ENCODE results near the gene SLC4A7. TPM values are rescaled to one million over a fixed set of nuclear protein-coding genes. Genes with fewer than 3 reads are reported as not detected.

Gene SLC4A7
- total RNA-seq, 2 experiments from 2014 or later: 25.9 to 31.9 TPM

- no peaks in the 10 kb centered on the region for H3K9me2 ChIP-seq (ENCODE audit: insufficient read depth, low read length)
- H3K27ac ChIP-seq (ENCODE audit: low read depth, low read length, poor library complexity, severe bottlenecking): no peak overlapping the region
- no peaks in the 10 kb centered on the region for H3K9me3 ChIP-seq (ENCODE audit: low read length)
- no peaks in the 10 kb centered on the region for H3K4me1 ChIP-seq (ENCODE audit: insufficient read depth, low read length, poor library complexity, severe bottlenecking)
- H3K79me2 ChIP-seq (ENCODE audit: insufficient read depth, low read depth, low read length): no peaks in the 10 kb centered on the region
- POLR2A ChIA-PET: no interaction called here
- intact Hi-C loops (cut with micrococcal nuclease; ENCODE audit: unreplicated experiment): no loop called here
- no peak overlapping the region for H3K4me3 ChIP-seq (ENCODE audit: low read depth, low read length, poor library complexity, severe bottlenecking)
- DNase-seq (ENCODE audit: low spot score): no peak
- H2AFZ ChIP-seq (ENCODE audit: low read length): no peak overlapping the region
- no peaks in the 10 kb centered on the region for H3K36me3 ChIP-seq (ENCODE audit: insufficient read depth, low read length)
- TF ChIP-seq CTCF (conservative IDR thresholded peaks at IDR 0.05; ENCODE audit: low read length) (no peak), EZH2phosphoT487 (IDR thresholded peaks at IDR 0.05; ENCODE audit: borderline replicate concordance, low read depth, low read length) (no peak)
- no peak overlapping the region for H3K4me2 ChIP-seq (ENCODE audit: low read length)
- no TSS peak for BruUV-seq (replicated peaks)
- CTCF ChIA-PET (ENCODE audit: unreplicated experiment): no interaction called here
- no peaks in the 10 kb centered on the region for H4K20me1 ChIP-seq (ENCODE audit: insufficient read depth, low read length)
These were observed 23.5 kb upstream of the SLC4A7 start for GRCh38 chr3:27507515-27508266.

- BruUV-seq (replicated peaks): no TSS peak
- H3K27ac ChIP-seq (ENCODE audit: low read depth, low read length, poor library complexity, severe bottlenecking): no peak overlapping the region
- no peak overlapping the region for H3K4me2 ChIP-seq (ENCODE audit: low read length)
- H3K4me1 ChIP-seq (ENCODE audit: insufficient read depth, low read length, poor library complexity, severe bottlenecking): no peaks in the 10 kb centered on the region
- no peak overlapping the region for H2AFZ ChIP-seq (ENCODE audit: low read length)
- H3K9me3 ChIP-seq (ENCODE audit: low read length): no peaks in the 10 kb centered on the region
- TF ChIP-seq EZH2phosphoT487 (IDR thresholded peaks at IDR 0.05; ENCODE audit: borderline replicate concordance, low read depth, low read length) (no peak), CTCF (conservative IDR thresholded peaks at IDR 0.05; ENCODE audit: low read length) (no peak)
- no peaks in the 10 kb centered on the region for H3K79me2 ChIP-seq (ENCODE audit: insufficient read depth, low read depth, low read length)
- no peaks in the 10 kb centered on the region for H4K20me1 ChIP-seq (ENCODE audit: insufficient read depth, low read length)
- no peaks in the 10 kb centered on the region for H3K9me2 ChIP-seq (ENCODE audit: insufficient read depth, low read length)
- DNase-seq (ENCODE audit: low spot score): no peak
- intact Hi-C loops (cut with micrococcal nuclease; ENCODE audit: unreplicated experiment): no loop called here
- CTCF ChIA-PET (ENCODE audit: unreplicated experiment): no interaction called here
- H3K36me3 ChIP-seq (ENCODE audit: insufficient read depth, low read length): no peaks in the 10 kb centered on the region
- POLR2A ChIA-PET: no interaction called here
- no peak overlapping the region for H3K4me3 ChIP-seq (ENCODE audit: low read depth, low read length, poor library complexity, severe bottlenecking)
These were observed 22.9 kb upstream of the SLC4A7 start for GRCh38 chr3:27507111-27507510.

GRCh38 chr3:27504749-27505148 lies 20.6 kb upstream of the SLC4A7 start:
- Histone ChIP-seq H3K9me2 (ENCODE audit: insufficient read depth, low read length) (no peaks in the 10 kb centered on the region), H3K79me2 (ENCODE audit: insufficient read depth, low read depth, low read length) (no peaks in the 10 kb centered on the region), H3K27ac (ENCODE audit: low read depth, low read length, poor library complexity, severe bottlenecking) (no peak overlapping the region), H2AFZ (ENCODE audit: low read length) (no peak overlapping the region), H3K36me3 (ENCODE audit: insufficient read depth, low read length) (no peaks in the 10 kb centered on the region), H3K9me3 (ENCODE audit: low read length) (no peaks in the 10 kb centered on the region), H4K20me1 (ENCODE audit: insufficient read depth, low read length) (no peaks in the 10 kb centered on the region), H3K4me3 (ENCODE audit: low read depth, low read length, poor library complexity, severe bottlenecking) (no peak overlapping the region), H3K4me1 (ENCODE audit: insufficient read depth, low read length, poor library complexity, severe bottlenecking) (no peaks in the 10 kb centered on the region), H3K4me2 (ENCODE audit: low read length) (no peak overlapping the region)
- CTCF ChIA-PET (ENCODE audit: unreplicated experiment): no interaction called here
- DNase-seq (ENCODE audit: low spot score): no peak
- intact Hi-C loops (cut with micrococcal nuclease; ENCODE audit: unreplicated experiment): no loop called here
- no TSS peak for BruUV-seq (replicated peaks)
- POLR2A ChIA-PET: interaction anchor here (0.6 kb wide), 1 partner anchor 80 kb away, joined by 6 read pairs; no protein-coding TSS in a partner anchor
- no peak for TF ChIP-seq EZH2phosphoT487 (IDR thresholded peaks at IDR 0.05; ENCODE audit: borderline replicate concordance, low read depth, low read length)
- no peak for TF ChIP-seq CTCF (conservative IDR thresholded peaks at IDR 0.05; ENCODE audit: low read length)
